D341Med (cell line): ENCODE results near the gene DGKZ.

Source experiments
- DNase-seq: peaks from one replicate; pipeline ENCODE4 v3.0.0; 2012; ENCODE audit warnings: low spot score

DGKZ gene

DNA sequence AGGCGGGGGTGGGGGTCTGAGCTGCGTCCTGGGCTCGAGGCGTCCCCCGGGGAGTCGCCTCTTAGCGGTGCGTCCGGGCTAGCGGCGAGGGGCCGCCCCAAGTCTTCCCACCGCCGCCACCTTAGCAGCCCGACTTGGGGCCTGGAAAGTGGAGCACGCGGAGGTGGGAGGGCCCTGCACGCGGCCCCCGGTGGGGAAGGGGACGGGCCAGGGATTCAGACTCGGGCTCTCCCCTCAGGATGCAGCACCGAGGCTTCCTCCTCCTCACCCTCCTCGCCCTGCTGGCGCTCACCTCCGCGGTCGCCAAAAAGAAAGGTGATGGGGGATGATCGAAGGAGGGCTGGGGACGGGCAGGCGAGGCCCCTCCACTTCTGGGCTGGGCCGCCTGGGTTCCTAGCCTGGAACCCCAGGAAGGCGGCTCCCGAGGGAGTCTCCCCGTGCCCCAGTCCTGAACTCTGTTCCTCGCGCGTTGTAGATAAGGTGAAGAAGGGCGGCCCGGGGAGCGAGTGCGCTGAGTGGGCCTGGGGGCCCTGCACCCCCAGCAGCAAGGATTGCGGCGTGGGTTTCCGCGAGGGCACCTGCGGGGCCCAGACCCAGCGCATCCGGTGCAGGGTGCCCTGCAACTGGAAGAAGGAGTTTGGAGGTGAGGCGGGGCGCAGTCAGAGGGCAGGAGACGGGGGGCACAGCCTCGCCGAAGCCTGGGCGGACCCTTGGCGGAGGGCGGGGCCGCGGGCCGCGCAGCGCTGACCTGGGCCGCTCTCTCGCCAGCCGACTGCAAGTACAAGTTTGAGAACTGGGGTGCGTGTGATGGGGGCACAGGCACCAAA is 34.8 kb downstream of the DGKZ start:
- peak; percentile 76 for DNase-seq

GRCh38 chr11:46382646-46383403 is 35.6 kb downstream of the DGKZ start:
- DNase-seq = peak; percentile 64

GRCh38 chr11:46383404-46383758 is 36.1 kb downstream of the DGKZ start:
- DNase-seq = no peak

DNA sequence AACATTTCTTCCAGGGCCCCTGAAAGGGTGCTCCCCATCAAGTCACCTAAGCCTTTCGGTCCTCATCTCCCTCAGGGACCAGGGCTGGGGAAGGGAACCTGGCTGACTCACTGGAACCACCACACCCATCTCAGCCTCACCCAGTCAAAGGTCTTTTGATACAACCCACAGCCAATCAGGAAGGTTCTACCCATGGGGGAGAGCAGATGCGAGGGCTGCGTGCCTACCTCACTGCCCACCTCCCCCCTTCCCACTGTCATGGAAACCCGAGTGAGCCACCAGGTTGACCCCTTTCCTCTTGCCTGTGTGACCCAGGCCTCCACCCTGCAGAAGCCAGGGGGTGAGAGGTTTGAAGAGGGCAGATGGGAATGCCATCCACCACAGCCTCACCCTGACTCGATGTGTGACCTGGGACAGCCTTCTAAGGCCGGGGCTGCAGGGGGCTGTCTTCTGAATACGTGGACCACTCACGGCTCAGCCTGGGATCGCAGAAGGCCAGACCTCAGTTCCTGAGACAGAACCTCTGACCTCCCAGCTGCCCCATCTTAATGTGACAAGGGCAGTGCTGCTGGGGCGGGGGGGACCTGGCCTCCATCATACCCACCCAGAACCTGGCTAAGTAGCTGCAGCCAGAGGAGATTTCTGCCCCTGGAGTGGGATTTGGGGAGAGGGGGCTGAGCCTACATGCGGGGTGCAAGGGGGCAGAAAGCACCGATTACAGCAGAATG is 36.9 kb downstream of the DGKZ start:
- no peak for DNase-seq

- DNase-seq = no peak
Measured at GRCh38 chr11:46385169-46386004, 38.1 kb downstream of the DGKZ start.

DNA sequence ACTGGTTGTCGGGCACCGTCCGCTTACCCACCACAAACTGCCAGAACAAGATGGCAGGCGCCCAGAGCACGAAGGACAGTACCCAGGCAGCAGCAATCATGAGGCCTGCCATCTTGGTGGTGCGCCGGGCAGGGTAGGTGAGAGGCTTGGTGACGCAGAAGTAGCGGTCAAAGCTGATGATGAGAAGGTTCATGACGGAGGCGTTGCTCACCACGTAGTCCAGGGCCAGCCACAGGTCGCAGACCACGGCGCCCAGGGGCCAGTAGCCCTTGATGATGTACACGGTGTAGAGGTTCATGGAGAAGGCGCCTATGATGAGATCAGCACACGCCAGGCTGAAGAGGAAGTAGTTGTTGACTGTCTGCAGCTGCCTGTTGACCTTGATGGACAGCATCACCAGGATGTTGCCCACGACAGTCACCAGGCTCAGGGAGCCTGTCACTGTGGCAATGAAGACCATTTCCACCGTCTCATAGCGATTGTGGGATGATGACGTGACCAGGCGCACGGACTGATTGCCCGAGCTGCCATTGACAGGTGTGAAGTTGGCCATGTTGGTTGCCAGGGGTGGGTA is 38.8 kb downstream of the DGKZ start:
- no peak for DNase-seq

- no peak for DNase-seq
Measured at GRCh38 chr11:46386674-46387073, 39.4 kb downstream of the DGKZ start.

DNA sequence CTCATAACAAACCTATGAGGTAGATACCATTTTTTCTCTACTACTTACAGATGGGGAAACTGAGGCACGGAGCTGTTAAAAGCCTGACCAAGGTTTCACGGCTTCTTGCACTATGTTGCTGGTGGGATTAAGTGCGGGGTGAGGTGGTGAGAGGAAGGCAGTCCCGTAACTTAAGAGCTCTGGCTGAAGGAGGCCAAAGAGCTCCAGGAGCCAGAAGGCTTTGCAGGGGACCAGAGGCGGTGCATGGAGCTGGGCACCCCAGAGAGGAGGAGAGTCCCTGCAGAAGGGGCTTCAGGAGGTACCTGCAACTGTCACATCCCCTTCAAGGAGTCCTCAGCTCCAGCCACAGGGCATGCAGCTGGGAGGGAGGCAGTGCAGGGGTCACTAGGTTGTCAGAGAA is 40.2 kb downstream of the DGKZ start:
- DNase-seq = no peak

GRCh38 chr11:46387919-46388618 is 40.8 kb downstream of the DGKZ start:
- DNase-seq = no peak

GRCh38 chr11:46388619-46389449 is 41.6 kb downstream of the DGKZ start:
- DNase-seq = no peak

GRCh38 chr11:46389450-46390330 is 42.4 kb downstream of the DGKZ start:
- DNase-seq = peak; percentile 92

GRCh38 chr11:46390331-46391171 is 43.3 kb downstream of the DGKZ start:
- no peak for DNase-seq

DNA sequence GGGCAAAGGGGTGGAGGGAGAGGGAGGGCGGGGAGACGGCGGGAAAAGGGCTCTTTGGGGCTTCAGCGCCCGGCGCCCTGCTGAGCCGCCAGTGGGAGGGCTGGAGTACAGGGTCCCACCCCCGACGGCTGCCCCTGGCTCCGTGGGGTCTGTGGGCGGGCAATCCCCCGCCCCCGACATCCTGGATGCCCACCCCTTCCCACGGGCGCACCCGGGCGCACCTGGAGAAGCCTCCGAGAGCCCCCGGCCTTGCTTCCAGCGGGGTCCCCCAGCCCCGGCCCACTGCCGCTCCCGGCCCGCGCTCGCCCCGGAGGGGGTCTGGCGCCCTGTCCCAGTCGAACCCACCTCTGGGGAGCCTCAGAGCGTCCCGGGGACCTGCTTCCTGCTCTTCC is 43.9 kb downstream of the DGKZ start:
- DNase-seq = peak; percentile 58

GRCh38 chr11:46391578-46392420 is 44.5 kb downstream of the DGKZ start, which contains the start of gene CHRM4:
Gene CHRM4 (minus strand): TSS chr11:46391776. CDS start chr11:46386557, 5,219 bp downstream.
- peak; percentile 90 for DNase-seq

DNA sequence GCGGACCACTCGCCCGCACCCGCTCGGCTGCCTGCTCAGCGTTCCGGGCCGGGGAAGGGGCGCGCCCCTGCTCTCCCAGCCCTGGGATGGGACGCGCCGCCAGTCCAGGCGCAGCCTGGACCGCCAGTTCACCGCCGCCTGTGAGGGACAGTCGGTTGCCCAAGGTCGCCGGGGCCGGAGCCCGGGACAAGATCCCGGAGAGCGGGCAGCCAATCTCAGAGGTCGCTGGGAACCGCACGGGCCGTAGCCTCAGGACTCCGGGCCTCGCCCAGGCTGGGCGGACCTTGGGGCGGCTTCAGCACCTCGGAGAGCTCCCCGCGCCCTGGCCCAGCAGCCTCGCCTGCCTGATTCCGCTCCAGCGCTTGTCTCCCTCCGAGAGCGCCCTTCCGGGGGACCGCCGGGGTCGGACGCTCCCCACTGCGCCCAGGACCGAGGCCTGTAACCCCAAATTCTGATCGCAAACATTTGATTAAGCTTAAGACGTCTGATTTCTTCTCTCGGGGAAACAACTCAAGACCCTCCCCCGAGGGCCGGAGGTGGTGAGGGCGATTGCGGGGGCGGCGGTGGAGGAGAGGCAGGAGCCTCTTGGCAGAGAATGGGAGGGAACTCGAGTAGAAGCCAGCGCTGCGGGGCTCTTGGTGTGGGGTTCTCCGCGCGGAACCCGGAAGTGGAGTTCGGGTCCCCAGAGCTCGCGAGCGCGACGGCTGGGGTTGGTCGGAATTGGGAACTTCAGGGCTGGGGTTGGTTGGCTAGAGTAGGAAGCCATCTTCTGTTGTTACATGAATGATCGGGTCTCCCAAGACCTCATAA is 45.4 kb downstream of the DGKZ start:
- DNase-seq = peak; percentile 66

GRCh38 chr11:46393231-46393616 is 46.0 kb downstream of the DGKZ start:
- DNase-seq = no peak
